ENCODE data around the gene CDK5R1. TPM values are rescaled to one million over a fixed set of nuclear protein-coding genes. Genes with fewer than 3 reads are reported as not detected.

Gene CDK5R1
- polyA plus RNA-seq, 1 of the 3 experiments (the other 2 are of a cell fraction) = 1.4 TPM

DNA sequence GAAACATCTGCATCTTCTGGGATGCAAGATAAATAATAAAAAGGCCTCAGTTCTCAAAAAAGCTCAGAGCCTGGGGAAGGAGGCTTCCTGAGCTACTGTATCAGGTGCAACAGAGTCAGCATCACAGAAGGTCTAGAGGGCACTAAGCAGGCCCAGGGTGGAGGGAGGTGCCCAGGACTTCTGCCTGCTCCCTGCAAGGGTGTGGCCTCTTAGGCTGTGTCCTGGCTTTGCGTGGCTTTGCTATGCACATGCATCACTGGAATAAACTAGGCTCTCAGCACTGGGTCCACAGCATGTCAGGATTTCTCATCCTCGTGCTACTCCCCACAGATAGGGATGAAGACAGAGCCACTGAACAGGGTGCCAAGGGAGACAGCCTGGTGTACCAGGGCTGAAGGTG is 25.5 kb downstream of the CDK5R1 start:
- POLR2A ChIA-PET = no interaction called here
- no peak overlapping the region for H2AFZ ChIP-seq (ENCODE audit: low read depth)
- CTCF ChIA-PET = interaction anchor here (1.1 to 1.6 kb wide), 2 partner anchors 25 to 147 kb away, joined by 3 read pairs; no protein-coding TSS in a partner anchor

DNA sequence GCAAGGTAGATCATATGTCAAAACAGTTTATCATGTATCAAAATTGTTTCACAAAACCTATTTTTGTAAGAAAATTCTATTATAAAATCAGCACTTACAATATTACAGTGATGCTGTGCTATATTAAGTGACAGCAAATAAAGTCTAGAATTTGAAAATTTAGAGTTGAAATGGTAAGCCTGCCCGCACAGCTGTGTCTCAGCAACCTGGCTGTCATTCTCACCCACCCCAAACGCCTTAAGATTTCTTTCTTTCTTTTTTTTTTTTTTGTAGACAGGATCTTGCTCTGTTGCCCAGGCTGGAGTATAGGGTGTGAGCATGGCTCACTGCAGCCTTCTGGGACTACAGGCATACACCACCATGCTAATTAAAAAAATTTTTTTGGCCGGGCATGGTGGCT is 26.8 kb downstream of the CDK5R1 start:
- H3K4me1 ChIP-seq (ENCODE audit: control insufficient read depth in 1 of 2, insufficient read depth in 2 of 2, low read depth in 1 of 2, low read length in 1 of 2) = peaks cover 0 to 3% of the 10 kb centered on the region in 2 experiments; a peak in 1 of 4 replicates
- H3K9me2 ChIP-seq = no peaks in the 10 kb centered on the region
- no peak overlapping the region for H3K27ac ChIP-seq (ENCODE audit: low read depth in 2 of 2, low read length in 1 of 2)
- ChIA-PET POLR2A (no interaction called here), CTCF (interaction anchor here (1.6 kb wide), 1 partner anchor 146 kb away, joined by 3 read pairs; no protein-coding TSS in a partner anchor)
- WGBS (ENCODE audit: low lambda C conversion rate) = 68% methylated on average over 3 of the region's 3 CpGs
- no peak overlapping the region for H3K9ac ChIP-seq
- H3K4me3 ChIP-seq (ENCODE audit: low read depth in 2 of 2, low read length in 1 of 2) = no peak overlapping the region
- H3K36me3 ChIP-seq (replicated peaks in 1 of 2; ENCODE audit: control insufficient read depth in 1 of 2, insufficient read depth in 2 of 2, low read length in 1 of 2) = no peaks in the 10 kb centered on the region
- TF ChIP-seq, protein P1, sequence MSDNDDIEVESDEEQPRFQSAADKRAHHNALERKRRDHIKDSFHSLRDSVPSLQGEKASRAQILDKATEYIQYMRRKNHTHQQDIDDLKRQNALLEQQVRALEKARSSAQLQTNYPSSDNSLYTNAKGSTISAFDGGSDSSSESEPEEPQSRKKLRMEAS (IDR thresholded peaks at IDR 0.05; ENCODE audit: low read depth) = no peak
- no peak for TF ChIP-seq YY1 (IDR thresholded peaks at IDR 0.05; ENCODE audit: low read depth)
- no peak for TF ChIP-seq FOSL2 (IDR thresholded peaks at IDR 0.05; ENCODE audit: borderline replicate concordance, low read depth)
- no peak overlapping the region for H2AFZ ChIP-seq (ENCODE audit: low read depth)
- no peak overlapping the region for H3K4me2 ChIP-seq
- H4K20me1 ChIP-seq (ENCODE audit: insufficient read depth) = no peaks in the 10 kb centered on the region
- H3F3A ChIP-seq (replicated peaks; ENCODE audit: insufficient read depth) = no peaks in the 10 kb centered on the region
- no peaks in the 10 kb centered on the region for H3K9me3 ChIP-seq
- H3K27me3 ChIP-seq (ENCODE audit: insufficient read depth) = no peaks in the 10 kb centered on the region
- no peak for DNase-seq
- H3K79me2 ChIP-seq (ENCODE audit: insufficient read depth) = no peaks in the 10 kb centered on the region

More for the DNA sequence above, 25.5 kb downstream of the CDK5R1 start:
- no peak for DNase-seq
- H3K9me3 ChIP-seq = no peaks in the 10 kb centered on the region
- no peaks in the 10 kb centered on the region for H3K27me3 ChIP-seq (ENCODE audit: insufficient read depth)
- no peak overlapping the region for H3K4me2 ChIP-seq
- 63% methylated on average over 1 of the region's 2 CpGs for WGBS (ENCODE audit: low lambda C conversion rate)
- no peak overlapping the region for H3K4me3 ChIP-seq (ENCODE audit: low read depth in 2 of 2, low read length in 1 of 2)
- no peaks in the 10 kb centered on the region; a peak in 1 of 4 replicates for H3K4me1 ChIP-seq (ENCODE audit: control insufficient read depth in 1 of 2, insufficient read depth in 2 of 2, low read depth in 1 of 2, low read length in 1 of 2)
- no peak overlapping the region for H3K27ac ChIP-seq (ENCODE audit: low read depth in 2 of 2, low read length in 1 of 2)
- H3K36me3 ChIP-seq (replicated peaks in 1 of 2; ENCODE audit: control insufficient read depth in 1 of 2, insufficient read depth in 2 of 2, low read length in 1 of 2) = no peaks in the 10 kb centered on the region
- H3K9ac ChIP-seq = no peak overlapping the region
- TF ChIP-seq, protein P2, sequence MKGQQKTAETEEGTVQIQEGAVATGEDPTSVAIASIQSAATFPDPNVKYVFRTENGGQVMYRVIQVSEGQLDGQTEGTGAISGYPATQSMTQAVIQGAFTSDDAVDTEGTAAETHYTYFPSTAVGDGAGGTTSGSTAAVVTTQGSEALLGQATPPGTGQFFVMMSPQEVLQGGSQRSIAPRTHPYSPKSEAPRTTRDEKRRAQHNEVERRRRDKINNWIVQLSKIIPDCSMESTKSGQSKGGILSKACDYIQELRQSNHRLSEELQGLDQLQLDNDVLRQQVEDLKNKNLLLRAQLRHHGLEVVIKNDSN (IDR thresholded peaks at IDR 0.05; ENCODE audit: borderline replicate concordance, low read depth) = no peak
- TF ChIP-seq GABPA (IDR thresholded peaks at IDR 0.05; ENCODE audit: low read depth) (no peak), CHD2 (IDR thresholded peaks at IDR 0.05; ENCODE audit: low read length, partially characterized antibody) (no peak), EZH2phosphoT487 (IDR thresholded peaks at IDR 0.05; ENCODE audit: borderline replicate concordance, low read depth) (no peak), RXRA (IDR thresholded peaks at IDR 0.05; ENCODE audit: borderline replicate concordance, low read depth) (no peak), POLR2AphosphoS5 (IDR thresholded peaks at IDR 0.05; ENCODE audit: low read depth, low read length) (no peak), SMC3 (IDR thresholded peaks at IDR 0.05; ENCODE audit: low read depth, low read length) (no peak), NFIC (IDR thresholded peaks at IDR 0.05; ENCODE audit: borderline replicate concordance) (no peak), TCF12 (IDR thresholded peaks at IDR 0.05) (no peak), NRF1 (IDR thresholded peaks at IDR 0.05; ENCODE audit: low read depth, low read length) (no peak)
- TF ChIP-seq, protein P3, sequence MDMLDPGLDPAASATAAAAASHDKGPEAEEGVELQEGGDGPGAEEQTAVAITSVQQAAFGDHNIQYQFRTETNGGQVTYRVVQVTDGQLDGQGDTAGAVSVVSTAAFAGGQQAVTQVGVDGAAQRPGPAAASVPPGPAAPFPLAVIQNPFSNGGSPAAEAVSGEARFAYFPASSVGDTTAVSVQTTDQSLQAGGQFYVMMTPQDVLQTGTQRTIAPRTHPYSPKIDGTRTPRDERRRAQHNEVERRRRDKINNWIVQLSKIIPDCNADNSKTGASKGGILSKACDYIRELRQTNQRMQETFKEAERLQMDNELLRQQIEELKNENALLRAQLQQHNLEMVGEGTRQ (IDR thresholded peaks at IDR 0.05; ENCODE audit: borderline replicate concordance, low read depth, low read length) = no peak
- TF ChIP-seq, protein P4, sequence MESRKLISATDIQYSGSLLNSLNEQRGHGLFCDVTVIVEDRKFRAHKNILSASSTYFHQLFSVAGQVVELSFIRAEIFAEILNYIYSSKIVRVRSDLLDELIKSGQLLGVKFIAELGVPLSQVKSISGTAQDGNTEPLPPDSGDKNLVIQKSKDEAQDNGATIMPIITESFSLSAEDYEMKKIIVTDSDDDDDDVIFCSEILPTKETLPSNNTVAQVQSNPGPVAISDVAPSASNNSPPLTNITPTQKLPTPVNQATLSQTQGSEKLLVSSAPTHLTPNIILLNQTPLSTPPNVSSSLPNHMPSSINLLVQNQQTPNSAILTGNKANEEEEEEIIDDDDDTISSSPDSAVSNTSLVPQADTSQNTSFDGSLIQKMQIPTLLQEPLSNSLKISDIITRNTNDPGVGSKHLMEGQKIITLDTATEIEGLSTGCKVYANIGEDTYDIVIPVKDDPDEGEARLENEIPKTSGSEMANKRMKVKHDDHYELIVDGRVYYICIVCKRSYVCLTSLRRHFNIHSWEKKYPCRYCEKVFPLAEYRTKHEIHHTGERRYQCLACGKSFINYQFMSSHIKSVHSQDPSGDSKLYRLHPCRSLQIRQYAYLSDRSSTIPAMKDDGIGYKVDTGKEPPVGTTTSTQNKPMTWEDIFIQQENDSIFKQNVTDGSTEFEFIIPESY (IDR thresholded peaks at IDR 0.05; ENCODE audit: borderline replicate concordance, low read depth) = no peak
- H3K79me2 ChIP-seq (ENCODE audit: insufficient read depth) = no peaks in the 10 kb centered on the region
- H4K20me1 ChIP-seq (ENCODE audit: insufficient read depth) = no peaks in the 10 kb centered on the region
- H3K9me2 ChIP-seq = no peaks in the 10 kb centered on the region
- no peaks in the 10 kb centered on the region for H3F3A ChIP-seq (replicated peaks; ENCODE audit: insufficient read depth)

All from SK-N-SH (cell line).